ENCODE results near the gene CCSER1.
"Not testable (repeated sequence)": the region's sequence is repeated elsewhere in the genome, so short reads cannot be mapped to it uniquely, and the experiment has no call there.

The CCSER1 gene

DNA sequence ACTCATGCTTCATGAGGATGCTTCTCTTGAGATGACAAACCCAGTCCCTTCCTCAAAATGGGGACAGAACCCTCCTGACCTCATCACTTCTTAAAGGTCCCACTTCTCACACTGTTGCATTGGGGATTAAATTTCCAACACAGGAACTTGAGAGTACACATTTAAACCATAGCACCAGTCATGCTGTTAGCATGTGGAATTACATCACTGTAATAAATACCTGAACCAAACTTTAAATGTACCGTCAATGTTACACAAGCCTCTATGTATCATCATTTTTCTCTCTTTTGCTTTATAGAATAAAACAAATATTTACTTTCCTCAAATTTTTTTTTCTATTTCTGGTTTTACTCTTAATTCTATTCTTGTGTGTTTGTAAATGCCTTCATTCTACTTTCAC is 448.2 kb downstream of the CCSER1 start:
- DNase-seq: no peak

DNA sequence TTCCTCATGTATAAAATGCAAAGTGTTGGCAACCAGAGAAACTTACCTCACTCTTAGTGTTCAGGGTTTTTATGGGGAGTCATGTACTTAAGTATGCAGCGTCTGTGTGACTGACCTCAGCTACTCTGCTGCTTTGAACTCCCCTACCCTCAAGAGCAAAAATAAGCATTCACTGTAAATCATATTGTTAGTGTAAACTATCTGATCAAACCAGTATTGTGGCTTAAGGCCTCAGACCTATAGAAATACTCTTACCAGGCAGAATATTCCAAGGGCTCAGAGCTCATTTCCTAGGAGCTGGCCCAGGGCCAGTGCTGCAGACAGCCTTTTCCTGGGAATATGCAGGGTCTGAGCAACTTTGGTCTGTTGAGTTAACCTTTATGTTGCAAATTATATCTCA is 453.1 kb downstream of the CCSER1 start:
- DNase-seq: no peak

DNA sequence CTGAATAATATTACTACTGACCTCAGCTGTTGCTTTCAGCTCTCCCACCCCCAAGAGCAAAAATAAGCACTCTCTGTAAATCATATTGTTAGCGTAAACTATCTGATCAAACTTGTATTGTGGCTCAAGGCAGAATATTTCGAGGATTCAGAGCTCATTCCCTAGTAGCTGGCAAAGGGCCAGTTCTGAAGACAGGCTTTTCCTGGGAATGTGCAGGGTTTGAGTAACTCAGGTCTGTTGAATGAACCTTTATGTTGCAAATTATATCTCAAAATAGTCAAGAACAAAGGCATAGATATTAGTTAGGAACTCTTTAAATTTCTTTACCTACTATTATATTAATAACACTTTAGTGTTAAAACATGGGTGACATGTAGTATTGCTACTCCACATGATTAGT is 454.9 kb downstream of the CCSER1 start:
- no peak for DNase-seq

DNA sequence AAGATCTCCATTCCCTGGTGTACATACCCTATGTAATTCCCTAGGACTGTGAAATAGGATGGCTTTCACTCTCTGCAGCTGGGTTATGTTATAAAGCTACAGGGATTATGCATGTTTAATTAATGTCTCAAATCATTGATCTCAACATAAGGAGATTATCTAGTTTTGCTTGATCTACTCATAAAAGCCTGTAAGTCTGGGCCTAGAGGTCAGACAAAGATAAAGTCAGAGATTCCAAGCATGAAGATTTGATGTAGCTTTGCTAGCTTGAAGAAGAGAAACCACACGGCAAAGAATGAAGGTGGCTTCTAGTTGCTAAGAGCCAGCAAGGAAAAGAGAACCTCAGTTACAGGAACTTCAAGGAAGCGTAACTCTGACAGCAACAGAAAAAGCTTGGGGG is 456.9 kb downstream of the CCSER1 start:
- no peak for DNase-seq

DNA sequence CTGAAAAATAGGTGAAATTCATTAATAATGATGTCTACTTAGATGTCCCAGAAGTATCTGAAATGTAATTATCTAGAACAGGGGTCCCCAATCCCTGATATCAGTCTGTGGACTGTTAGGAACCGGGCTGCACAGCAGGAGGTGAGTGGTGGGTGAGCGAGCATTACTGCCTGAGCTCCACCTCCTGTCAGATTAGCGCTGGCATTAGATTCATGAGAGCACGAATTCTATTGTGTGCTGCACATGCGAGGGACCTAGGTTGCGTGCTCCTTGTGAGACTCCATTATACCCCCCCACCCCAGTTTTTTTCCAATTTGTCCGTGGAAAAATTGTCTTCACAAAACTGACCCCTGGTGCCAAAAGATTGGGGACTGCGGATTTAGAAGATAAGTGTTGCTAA is 458.8 kb downstream of the CCSER1 start:
- DNase-seq: no peak

DNA sequence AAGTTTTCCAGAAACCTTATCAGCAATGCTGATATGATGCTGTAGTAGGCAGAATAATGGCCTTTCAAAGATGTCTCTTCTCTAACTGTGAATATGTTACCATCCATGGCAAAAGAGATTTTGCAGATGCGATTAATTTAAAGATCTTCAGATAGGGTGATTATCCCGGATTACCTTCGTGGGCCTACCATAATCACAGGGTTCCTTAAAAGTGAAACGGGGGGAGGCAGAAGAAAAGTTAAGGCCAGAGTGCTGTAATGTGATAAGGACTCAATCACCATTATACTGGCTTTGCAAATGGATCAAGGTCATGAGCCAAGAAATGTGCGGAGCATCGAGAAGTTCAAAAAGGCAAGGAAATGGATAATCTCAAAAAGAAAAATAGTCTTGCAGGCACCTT is 459.6 kb downstream of the CCSER1 start:
- DNase-seq: no peak

DNA sequence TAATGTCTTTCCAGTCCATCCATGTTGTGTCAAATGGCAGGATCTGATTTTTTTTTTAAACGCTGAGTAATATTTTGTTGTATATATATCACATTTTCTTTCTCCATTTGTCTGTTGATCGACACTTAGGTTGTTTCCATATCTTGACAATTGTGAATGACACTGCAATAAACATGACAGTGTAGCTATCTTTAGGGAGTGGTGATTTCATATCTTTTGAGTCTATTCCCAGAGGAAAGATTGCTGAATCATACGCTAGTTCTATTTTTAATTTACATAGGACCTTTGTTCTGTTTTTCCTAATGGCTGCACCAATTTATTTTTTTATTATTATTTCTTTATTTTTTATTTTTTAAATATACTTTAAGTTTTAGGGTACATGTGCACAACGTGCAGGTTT is 470.7 kb downstream of the CCSER1 start:
- DNase-seq: no peak

DNA sequence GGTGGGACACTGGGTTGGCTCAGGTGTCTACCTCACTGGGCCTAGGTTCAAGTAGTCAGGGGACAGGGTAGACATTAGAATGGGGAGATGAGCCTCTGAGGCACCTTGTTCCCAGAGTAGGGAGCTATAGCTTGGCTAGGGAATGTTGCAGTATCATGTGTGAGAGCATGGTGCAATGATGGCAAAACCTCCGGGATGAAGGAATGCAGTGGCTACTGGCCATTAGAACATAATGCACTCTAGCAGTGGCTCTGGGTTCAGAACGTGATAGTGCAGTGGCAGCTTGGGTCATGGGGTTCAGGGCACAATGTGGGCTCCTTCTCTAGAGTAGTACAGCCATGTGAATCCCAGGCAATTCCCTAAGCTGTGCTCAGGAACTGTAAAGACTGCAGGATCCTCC is 471.5 kb downstream of the CCSER1 start:
- DNase-seq: no peak

DNA sequence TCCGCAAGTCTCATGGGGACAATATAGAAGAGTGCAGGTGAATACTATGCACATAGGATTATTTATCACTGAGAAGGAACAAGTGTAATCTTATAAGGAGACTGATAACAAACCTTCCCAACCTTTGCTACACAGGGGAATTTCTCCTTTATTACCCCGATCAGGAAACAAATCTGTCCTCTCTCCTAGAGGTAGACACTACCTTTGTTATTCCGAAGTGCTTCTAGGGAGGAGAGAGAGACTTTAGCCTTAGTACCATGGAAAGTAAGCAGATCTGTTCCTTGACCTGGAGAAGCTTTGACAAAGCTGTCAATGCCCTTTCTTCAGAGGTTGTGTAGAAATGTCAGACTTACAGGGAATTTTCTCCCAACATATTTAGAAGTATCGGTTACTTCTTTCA is 475.5 kb downstream of the CCSER1 start:
- no peak for DNase-seq

DNA sequence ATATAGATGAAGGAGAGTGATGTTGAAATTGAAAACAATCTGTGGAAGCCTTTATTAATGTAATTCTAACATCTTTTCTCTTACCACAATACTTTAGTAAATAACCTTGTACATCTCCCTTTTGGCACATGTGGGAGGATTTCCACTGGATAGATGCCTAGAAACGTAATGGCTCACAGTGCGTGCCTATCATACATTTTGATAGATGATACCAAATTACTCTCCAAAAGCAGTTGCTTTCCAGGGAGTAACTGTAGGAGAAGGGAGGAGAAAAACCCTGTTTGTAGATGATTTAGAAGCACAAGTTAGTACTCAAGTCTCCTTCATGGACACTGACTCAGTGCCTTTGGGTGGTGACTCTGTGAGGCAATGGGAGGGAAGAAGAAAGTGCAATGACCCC is 476.3 kb downstream of the CCSER1 start:
- no peak for DNase-seq

DNA sequence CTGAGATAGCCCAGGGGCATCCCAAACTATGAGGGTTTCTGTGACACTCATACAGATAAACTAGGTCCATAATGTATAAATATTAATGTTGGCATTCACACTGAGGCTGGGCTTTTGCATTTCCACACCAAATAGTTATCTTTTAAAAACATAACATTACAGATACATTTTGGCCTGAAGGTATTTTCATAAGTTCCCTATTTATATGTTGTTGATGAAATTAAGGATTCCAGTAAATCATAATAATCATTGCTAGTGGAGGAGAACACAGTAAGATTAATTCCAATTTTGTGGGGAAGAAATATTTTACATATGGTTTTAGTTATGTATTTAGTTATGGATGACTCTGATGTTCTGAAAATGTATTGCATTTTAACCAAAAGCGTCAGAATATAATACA is 479.6 kb downstream of the CCSER1 start:
- DNase-seq: no peak

DNA sequence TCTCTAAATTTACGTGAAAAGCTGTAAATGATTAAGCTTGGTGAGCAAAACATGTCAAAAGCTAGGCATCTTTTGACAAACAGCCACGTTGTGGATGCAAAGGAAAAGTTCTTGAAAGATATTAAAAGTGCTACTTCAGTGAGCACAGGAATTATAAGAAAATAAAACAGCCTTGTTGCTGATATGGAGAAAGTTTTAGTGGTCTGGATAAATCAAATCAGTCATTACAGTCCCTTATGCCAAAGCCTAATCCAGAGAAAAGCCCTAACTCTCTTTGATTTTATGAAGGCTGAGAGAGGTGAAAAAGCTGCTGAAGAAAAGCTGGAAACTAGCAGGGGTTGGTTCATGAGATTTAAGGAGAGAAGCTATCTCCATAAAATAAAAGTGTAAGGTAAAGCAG is 487.2 kb downstream of the CCSER1 start:
- no peak for DNase-seq

DNA sequence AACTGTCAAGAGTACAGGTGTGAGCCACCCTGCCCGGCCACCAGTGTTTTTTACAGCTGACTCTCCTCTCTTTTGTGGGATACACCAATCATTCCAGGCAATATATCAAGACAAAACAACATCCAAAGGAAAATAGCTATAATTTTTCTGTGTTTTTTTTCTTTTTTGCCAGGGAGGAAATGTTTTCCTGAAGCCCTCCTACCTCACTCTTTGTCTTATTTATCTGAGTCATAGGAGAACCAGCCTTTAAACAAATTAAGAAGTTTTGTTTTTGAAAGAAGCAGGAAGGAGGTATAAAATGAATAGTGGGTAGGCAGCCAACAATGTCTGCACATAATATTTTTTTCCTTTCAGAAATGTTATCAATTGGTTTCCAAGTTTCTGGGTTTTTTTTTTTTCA is 493.9 kb downstream of the CCSER1 start:
- no peak for DNase-seq

DNA sequence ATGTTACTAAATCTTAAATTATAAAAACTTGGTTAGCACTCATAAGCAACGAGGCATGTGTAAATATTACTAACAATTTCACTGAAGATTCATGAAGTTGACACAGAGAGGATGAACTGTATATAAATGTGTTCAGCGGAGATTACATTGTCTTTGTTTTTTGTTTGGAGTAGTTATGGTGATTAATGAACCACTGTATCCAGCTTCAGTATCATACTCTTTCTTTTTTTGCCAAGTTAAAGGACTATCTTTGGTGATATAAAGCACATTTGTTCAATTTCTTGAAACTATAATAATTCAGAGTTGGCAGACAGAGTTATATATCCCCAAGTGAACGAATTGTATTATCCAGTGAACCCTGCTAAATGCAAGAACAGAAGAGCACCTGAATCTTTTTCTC is 497.6 kb downstream of the CCSER1 start:
- no peak for DNase-seq

DNA sequence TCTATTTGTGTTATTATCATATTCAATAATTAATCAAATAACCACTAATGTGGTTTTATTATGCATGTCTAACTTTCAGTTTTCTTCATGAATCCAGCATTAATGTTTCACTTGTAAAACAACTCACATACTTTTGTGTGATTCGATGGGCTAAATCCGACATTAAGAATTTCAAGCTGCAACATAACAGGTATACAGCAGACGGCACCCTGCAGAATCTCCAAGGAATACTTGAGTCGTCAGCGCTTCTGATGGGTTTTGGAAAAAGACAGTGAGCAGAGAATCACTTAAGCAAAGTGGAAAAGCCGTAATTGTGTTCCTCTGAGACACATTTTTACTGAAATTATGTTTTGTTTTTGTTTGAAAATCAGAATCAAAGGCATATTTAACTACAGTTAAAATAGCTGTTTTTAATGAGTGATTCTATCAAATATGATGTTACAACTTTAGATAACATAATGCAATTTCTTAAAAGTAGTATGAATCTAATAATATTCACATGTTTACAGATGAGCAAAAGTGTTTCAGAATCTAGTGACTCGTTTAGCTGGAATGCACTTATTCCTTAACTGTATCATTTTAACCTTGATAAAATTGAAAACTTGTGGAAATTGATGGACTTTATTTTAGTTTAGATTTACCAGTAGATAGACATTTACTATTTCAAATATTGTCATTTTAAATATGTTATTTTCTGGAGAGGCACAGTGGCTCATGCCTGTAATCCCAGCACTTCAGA is 514.8 kb downstream of the CCSER1 start:
- DNase-seq: no peak

DNA sequence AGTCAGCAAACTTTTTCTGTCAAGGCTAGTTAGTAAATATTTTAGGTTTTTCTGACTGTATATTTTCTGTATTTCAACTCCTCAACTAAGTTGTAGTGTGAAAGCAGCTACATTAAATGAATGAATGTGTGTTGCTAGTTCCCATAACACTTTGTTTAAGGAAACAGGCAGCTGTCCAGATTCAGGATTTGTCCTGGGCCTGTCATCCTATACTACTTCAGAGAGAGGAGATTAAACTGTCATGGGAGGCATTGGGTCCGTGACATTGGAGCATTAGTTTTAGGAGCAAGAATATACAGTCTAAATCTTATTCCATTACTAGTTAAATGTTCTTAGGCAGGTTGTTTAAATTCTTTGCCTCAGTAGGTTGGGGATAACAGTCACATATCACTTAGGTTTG is 516.0 kb downstream of the CCSER1 start:
- no peak for DNase-seq

DNA sequence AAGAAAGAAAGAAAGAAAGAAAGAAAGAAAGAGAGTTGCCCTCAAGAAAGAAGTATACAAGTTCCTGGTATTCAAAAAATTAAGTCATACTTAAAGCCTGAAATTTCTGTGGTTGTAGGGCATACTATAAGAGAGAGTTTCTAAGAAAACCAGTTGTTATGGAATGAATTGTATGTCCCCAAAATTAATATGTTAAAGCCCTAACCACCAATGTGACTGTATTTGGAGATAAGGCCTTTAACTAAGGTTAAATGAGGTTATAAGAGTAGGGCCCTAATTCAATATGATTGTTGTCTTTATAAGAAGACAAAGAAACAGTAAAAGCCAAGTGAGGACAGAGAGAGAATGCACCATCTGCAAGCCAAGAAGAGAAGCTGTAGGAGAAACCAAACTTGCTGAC is 521.1 kb downstream of the CCSER1 start:
- DNase-seq: no peak

DNA sequence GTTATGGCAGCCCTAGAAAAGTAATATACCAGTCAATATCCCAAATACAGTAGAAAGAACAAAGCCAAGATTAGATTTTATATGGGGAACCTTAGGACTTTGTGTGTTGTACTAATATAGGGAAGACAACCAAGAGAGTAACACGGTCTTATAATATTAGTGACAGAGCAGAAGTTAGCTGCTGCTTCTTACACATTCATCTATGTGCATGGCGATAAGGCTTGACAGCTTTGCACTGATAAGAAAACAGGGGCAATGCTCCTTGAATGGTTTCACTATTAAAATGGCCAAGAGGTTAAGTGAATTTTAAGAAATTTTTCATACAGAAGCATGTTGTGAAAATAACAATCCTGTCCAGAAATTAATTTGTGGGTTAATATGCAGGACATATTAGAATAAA is 521.6 kb downstream of the CCSER1 start:
- no peak for DNase-seq

DNA sequence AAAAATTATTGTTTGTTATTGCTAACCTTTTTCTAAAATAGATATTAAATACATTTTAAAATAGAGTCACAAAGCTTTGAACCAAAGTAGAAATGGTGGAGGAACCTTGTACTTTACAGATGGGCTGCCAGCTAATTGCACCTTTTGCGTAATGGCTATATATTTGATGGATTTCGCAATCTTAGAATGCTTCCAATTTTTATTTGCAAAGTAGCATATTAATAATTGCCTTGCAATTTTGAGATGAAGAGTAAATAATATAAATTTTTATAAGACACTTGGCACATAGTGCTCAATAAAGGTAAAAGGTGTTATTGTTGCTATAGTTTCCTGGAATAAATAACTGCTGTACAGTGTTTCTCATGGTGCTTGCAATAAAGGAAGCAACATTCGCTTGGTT is 533.5 kb downstream of the CCSER1 start:
- no peak for DNase-seq

DNA sequence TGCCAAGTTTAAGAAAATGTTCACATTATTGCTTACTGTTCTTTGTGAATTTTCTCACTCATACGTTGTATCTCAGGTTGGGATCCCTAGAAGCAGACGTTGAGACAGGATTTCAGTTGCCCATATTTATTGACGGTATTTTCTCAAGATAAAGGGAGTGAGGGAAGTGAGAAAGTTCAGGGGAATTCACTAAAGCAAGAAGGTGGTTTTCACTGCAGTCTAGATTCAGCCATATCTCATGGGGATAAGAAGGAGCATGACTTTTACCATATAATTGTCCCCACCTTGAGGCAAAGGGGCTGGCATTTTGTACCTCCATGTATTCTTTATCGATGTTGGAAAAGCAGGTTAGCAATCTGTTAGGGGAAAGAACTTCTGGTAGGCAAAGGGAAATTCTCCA is 543.0 kb downstream of the CCSER1 start:
- no peak for DNase-seq

DNA sequence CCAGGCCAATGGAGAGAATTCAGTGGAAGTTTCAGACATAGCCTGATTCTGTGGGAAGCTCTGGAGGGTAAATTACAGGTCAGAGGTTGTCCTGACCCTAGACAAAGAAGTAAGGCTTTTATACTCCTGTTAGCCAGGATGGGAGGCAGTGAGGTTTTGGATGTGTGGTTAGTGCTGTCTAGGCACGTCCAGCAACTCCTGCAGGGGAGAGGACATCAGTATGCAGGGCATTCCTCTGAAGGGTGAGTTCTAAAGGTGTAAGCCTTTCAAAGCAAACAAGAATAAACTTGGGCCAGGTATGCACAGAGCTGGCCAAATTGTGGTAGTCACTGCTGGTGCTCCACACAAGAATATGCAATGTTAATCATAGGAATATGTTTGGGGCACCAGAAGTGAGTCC is 562.5 kb downstream of the CCSER1 start:
- no peak for DNase-seq

DNA sequence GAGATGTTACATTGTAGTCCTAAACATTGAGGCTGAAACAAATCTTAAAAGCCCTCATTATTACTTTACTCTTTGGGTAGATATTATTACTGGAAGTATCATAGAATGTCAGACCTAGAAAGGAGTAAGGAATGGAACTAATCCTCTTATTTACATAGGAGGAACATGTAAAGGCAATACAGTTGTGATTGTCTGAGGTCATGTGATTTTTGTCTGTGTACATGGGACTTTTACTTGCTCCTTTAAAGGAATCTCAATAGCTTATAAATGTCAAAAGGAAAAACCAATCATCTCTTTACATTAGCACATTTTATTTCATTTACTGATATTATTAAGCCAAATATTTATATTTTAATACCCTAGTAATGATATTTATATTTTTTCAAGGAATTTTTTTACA is 568.2 kb downstream of the CCSER1 start:
- no peak for DNase-seq

DNA sequence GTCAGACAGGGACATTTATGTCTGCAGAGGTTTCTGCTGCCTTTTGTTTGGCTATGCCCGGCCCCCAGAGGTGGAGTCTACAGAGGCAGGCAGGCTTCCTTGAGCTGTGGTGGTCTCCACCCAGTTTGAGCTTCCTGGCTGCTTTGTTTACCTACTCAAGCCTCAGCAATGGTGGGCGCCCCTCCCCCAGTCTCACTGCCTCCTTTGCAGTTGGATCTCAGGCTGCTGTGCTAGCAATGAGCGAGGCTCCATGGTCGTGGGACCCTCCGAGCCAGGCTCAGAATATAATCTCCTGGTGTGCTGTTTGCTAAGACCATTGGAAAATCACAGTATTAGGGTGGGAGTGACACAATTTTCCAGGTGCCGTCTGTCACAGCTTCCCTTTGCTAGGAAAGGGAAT is 578.3 kb downstream of the CCSER1 start:
- DNase-seq: not testable (repeated sequence)

DNA sequence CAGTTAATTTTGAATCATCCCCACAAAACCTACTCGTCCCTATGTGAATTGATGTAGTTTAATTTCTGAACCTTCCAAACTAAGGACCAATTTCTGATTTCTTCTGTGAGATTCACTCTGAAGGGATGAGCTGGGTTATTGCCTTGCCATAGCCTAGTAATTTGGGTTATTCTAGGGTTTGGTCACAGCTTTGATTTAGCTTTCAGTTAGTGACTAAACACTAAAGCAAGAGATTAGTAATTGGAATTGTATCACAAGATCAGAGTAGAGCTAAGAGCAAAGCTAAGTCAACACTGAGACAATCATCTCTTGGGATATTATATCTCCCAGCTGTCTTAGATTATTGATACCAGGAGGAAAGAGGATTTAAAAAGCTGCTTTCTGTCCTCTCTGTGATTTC is 588.0 kb downstream of the CCSER1 start:
- no peak for DNase-seq

DNA sequence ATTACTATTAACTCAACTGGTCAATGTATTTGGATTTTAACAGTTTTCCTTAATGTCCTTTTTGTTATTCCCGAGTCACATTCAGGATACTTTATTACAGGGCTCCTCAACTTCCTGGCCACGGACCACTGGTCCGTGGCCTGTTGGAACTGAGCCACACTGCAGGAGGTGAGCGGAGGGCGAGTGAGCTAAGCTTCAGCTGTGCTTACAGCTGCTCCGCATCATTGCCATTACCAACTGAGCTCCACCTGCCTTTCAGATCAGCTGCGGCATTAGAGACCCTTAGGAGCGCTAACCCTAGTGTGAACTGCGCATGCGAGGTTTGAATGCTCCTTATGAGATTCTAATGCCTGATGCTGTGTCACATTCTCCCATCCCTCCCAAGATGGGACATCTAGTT is 591.7 kb downstream of the CCSER1 start:
- no peak for DNase-seq

DNA sequence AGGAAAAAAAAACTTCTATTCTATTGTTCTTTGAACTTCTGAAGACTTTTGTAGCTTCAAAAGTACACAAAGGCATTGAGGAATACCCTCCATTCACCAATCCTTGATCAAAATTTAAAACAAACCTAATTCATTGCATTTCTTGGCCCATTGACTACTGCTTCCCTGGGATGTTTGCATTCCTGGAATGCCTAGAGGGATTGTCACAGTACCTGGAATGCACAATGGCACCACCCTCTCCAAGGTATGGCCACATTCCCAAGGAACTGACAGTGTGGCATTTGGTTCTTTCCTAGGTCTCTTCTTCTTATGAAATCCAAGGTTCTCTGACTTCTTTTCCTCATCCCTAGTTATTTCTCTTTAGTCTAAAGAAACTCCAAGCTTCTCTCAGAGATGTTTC is 600.7 kb downstream of the CCSER1 start:
- no peak for DNase-seq
